ENCODE results near the gene ACAD8.

DNA sequence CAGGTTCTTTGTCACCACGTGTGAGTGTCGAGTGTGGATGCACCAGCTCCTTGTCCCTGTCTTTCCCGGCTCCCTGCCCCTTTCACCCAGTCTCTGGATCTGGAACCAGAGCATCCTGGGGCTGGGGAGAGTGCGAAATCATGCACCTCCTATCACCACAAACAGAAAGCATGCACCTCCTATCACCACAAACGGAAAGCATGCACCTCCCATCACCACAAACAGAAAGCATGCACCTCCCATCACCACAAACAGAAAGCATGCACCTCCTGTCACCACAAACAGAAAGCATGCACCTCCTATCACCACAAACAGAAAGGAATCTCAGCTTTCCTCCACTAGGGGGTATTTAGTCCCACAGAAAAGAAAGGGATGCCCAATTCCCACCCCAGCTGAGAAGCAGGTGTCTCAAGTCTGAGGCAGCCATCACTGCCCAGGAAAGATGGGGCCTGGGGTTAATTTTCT lies 16.9 kb downstream of the ACAD8 start:
- TF ChIP-seq, protein P1, sequence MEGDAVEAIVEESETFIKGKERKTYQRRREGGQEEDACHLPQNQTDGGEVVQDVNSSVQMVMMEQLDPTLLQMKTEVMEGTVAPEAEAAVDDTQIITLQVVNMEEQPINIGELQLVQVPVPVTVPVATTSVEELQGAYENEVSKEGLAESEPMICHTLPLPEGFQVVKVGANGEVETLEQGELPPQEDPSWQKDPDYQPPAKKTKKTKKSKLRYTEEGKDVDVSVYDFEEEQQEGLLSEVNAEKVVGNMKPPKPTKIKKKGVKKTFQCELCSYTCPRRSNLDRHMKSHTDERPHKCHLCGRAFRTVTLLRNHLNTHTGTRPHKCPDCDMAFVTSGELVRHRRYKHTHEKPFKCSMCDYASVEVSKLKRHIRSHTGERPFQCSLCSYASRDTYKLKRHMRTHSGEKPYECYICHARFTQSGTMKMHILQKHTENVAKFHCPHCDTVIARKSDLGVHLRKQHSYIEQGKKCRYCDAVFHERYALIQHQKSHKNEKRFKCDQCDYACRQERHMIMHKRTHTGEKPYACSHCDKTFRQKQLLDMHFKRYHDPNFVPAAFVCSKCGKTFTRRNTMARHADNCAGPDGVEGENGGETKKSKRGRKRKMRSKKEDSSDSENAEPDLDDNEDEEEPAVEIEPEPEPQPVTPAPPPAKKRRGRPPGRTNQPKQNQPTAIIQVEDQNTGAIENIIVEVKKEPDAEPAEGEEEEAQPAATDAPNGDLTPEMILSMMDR (IDR thresholded peaks at IDR 0.05; ENCODE audit: low read length): peak; percentile 49
- no peak for TF ChIP-seq EZH2phosphoT487 (IDR thresholded peaks at IDR 0.05; ENCODE audit: low read length)

Data from MM.1S (cell line).